Measurements from ENCODE around the gene ZNF436.

DNA sequence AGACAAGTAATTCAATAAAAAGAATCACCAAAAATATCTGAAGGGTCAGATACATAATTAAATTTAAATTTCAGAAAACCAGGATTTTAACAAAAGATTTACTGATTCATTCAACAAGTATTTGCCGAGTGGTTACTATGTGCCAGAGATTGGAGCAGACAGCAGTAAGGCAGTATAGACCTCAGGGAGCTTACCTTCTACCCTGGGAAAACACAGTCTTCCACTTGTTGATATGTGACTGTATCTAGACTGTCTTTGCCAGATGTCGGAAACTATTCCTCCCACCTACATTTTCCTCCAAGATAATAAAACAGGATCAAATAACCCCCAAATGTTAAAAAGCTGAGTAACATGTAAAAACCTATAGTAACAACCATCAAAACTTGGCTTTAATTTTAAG is 31.8 kb downstream of the ZNF436 start:
- TF ChIP-seq ZNF709 (CRISPR knock-in tag; IDR thresholded peaks at IDR 0.05) (no peak), FOXA3 (CRISPR knock-in tag; IDR thresholded peaks at IDR 0.05) (no peak), POLR2A (IDR thresholded peaks at IDR 0.05; ENCODE audit: insufficient read depth in 1 of 2, low read depth in 2 of 2, low read length in 2 of 2) (no peak), TRIM24 (CRISPR knock-in tag; IDR thresholded peaks at IDR 0.05) (no peak)
- TF ChIP-seq, protein P1, sequence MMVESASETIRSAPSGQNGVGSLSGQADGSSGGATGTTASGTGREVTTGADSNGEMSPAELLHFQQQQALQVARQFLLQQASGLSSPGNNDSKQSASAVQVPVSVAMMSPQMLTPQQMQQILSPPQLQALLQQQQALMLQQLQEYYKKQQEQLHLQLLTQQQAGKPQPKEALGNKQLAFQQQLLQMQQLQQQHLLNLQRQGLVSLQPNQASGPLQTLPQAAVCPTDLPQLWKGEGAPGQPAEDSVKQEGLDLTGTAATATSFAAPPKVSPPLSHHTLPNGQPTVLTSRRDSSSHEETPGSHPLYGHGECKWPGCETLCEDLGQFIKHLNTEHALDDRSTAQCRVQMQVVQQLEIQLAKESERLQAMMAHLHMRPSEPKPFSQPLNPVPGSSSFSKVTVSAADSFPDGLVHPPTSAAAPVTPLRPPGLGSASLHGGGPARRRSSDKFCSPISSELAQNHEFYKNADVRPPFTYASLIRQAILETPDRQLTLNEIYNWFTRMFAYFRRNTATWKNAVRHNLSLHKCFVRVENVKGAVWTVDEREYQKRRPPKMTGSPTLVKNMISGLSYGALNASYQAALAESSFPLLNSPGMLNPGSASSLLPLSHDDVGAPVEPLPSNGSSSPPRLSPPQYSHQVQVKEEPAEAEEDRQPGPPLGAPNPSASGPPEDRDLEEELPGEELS (CRISPR knock-in tag; IDR thresholded peaks at IDR 0.05), result no peak
- TF ChIP-seq, protein P2, sequence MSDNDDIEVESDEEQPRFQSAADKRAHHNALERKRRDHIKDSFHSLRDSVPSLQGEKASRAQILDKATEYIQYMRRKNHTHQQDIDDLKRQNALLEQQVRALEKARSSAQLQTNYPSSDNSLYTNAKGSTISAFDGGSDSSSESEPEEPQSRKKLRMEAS (IDR thresholded peaks at IDR 0.05), result no peak

Data from HepG2 (cell line).